OCI-LY1 (cell line): Measurements from ENCODE around the gene SMIM41.
"Not testable (repeated sequence)": the region's sequence is repeated elsewhere in the genome, so short reads cannot be mapped to it uniquely, and the experiment has no call there.

ENCODE experiments used
- H2AFZ ChIP-seq: fragments of 200-600 bp; sonication (generic), shearing (Covaris generic); 2 replicates; pipeline ENCODE4 v1.6.0; 2014; ENCODE audit warnings: antibody characterized with exemption, mild to moderate bottlenecking, low read length
- H3F3A ChIP-seq: fragments of 200-600 bp; sonication (generic), shearing (Covaris generic); 2 replicates; pipeline ENCODE4 v1.6.0; 2014; ENCODE audit warnings: mild to moderate bottlenecking, antibody characterized with exemption, low read length, moderate library complexity; ENCODE audit not compliant: insufficient read depth
- H3K27ac ChIP-seq: fragments of 200-600 bp; sonication (generic); 2 replicates; pipeline ENCODE4 v1.5.1; 2014; ENCODE audit warnings: low read length, mixed run types, mild to moderate bottlenecking, low read depth; ENCODE audit not compliant: poor library complexity, severe bottlenecking
- H3K27me3 ChIP-seq: fragments of 200-600 bp; sonication (generic); 2 replicates; pipeline ENCODE4 v1.6.0; 2014; ENCODE audit warnings: antibody characterized with exemption, mild to moderate bottlenecking, low read length, moderate library complexity; ENCODE audit not compliant: insufficient read depth
- H3K36me3 ChIP-seq: fragments of 200-600 bp; sonication (generic); 2 replicates; pipeline ENCODE4 v1.6.1; 2014; ENCODE audit warnings: mild to moderate bottlenecking, antibody characterized with exemption, low read length, moderate library complexity, mixed read lengths; ENCODE audit not compliant: insufficient read depth
- H3K4me1 ChIP-seq: fragments of 200-600 bp; sonication (generic); 2 replicates; pipeline ENCODE4 v1.5.1; 2014; ENCODE audit warnings: mild to moderate bottlenecking, low read length, moderate library complexity; ENCODE audit not compliant: insufficient read depth, severe bottlenecking
- H3K4me2 ChIP-seq: fragments of 200-600 bp; sonication (generic), shearing (Covaris generic); 2 replicates; pipeline ENCODE4 v1.6.1; 2014; ENCODE audit warnings: low read length
- H3K4me3 ChIP-seq: fragments of 200-600 bp; sonication (generic); 2 replicates; pipeline ENCODE4 v1.5.1; 2014; ENCODE audit warnings: low read length, low read depth, mild to moderate bottlenecking, mixed read lengths; ENCODE audit not compliant: poor library complexity, severe bottlenecking
- H3K79me2 ChIP-seq: fragments of 200-600 bp; shearing (Covaris generic); 2 replicates; pipeline ENCODE4 v1.6.1; 2016; ENCODE audit warnings: mixed run types, low read length, mixed read lengths; ENCODE audit not compliant: insufficient read depth
- H3K9ac ChIP-seq: fragments of 200-600 bp; sonication (generic), shearing (Covaris generic); 2 replicates; pipeline ENCODE4 v1.6.1; 2014; ENCODE audit warnings: mild to moderate bottlenecking, low read length, mixed read lengths
- H3K9me2 ChIP-seq: fragments of 200-600 bp; sonication (generic), shearing (Covaris generic); 2 replicates; pipeline ENCODE4 v1.6.1; 2014; ENCODE audit warnings: low read depth, mild to moderate bottlenecking, low read length, mixed read lengths
- H3K9me3 ChIP-seq: fragments of 200-600 bp; shearing (Covaris generic); 2 replicates; pipeline ENCODE4 v1.6.1; 2014; ENCODE audit warnings: low read length, mixed read lengths
- H4K20me1 ChIP-seq: fragments of 200-600 bp; sonication (generic), shearing (Covaris generic); 2 replicates; pipeline ENCODE4 v1.6.0; 2016; ENCODE audit warnings: mild to moderate bottlenecking, low read length; ENCODE audit not compliant: insufficient read depth
- CTCF ChIP-seq: fragments of 200-600 bp; sonication (generic), shearing (Covaris generic); IDR thresholded peaks from 2 replicates; pipeline ENCODE4 v1.5.1; 2017; ENCODE audit warnings: mild to moderate bottlenecking, antibody characterized with exemption, low read length, moderate library complexity, mixed read lengths
- EZH2 ChIP-seq: fragments of 200-600 bp; sonication (generic), shearing (Covaris generic); IDR thresholded peaks from 2 replicates; pipeline ENCODE4 v1.8.0; 2017; ENCODE audit warnings: borderline replicate concordance, mixed run types, mild to moderate bottlenecking, antibody characterized with exemption, low read length, moderate library complexity, mixed read lengths

SMIM41 gene

GRCh38 chr12:52116222-52117125, 37.0 kb downstream of the SMIM41 start:
- peak; percentile 44 for TF ChIP-seq CTCF
- H3K9me2 ChIP-seq, H3K27me3 ChIP-seq, H3K9me3 ChIP-seq, H2AFZ ChIP-seq, H3F3A ChIP-seq, H4K20me1 ChIP-seq, H3K79me2 ChIP-seq: not testable (repeated sequence)
- Histone ChIP-seq H3K4me1 (peaks cover 57% of the 10 kb centered on the region), H3K9ac (peak overlapping the region; percentile 77), H3K36me3 (peaks cover 48% of the 10 kb centered on the region), H3K4me3 (peak overlapping the region; percentile 61), H3K4me2 (peak overlapping the region; percentile 72), H3K27ac (peak overlapping the region; percentile 98)

- Histone ChIP-seq H3K36me3 (peaks cover 33% of the 10 kb centered on the region), H3K4me3 (peak overlapping the region; percentile 61), H3K4me2 (peak overlapping the region; percentile 72), H3K27ac (peak overlapping the region; percentile 98), H3K9ac (peak overlapping the region; percentile 77), H3K4me1 (peaks cover 67% of the 10 kb centered on the region)
- H3K9me2 ChIP-seq, H3F3A ChIP-seq, H3K27me3 ChIP-seq, H4K20me1 ChIP-seq, H2AFZ ChIP-seq, H3K9me3 ChIP-seq, H3K79me2 ChIP-seq: not testable (repeated sequence)
These were observed 38.4 kb downstream of the SMIM41 start for GRCh38 chr12:52117806-52118475.

GRCh38 chr12:52119398-52120254, 40.1 kb downstream of the SMIM41 start:
- Histone ChIP-seq H3K9ac (peak overlapping the region; percentile 33; the same call in 1 of the 2 replicates), H3K27ac (peak overlapping the region; percentile 98)

More at GRCh38 chr12:52119398-52120254, 40.1 kb downstream of the SMIM41 start:
- Histone ChIP-seq H3K79me2 (no peaks in the 10 kb centered on the region), H3K27me3 (no peaks in the 10 kb centered on the region), H3K4me1 (peaks cover 83% of the 10 kb centered on the region), H2AFZ (no peak overlapping the region), H3K36me3 (peaks cover 16% of the 10 kb centered on the region), H3K9me3 (no peaks in the 10 kb centered on the region), H3K9me2 (no peaks in the 10 kb centered on the region), H3F3A (peaks cover 5% of the 10 kb centered on the region), H4K20me1 (no peaks in the 10 kb centered on the region), H3K4me2 (peak overlapping the region; percentile 34), H3K4me3 (peak overlapping the region; percentile 1)
- TF ChIP-seq EZH2 (no peak), CTCF (peak; percentile 79)
